GM10248 (cell line): ENCODE results near the gene PROC.

Experiments used
- CTCF ChIA-PET: fragments of 300-600 bp; sonication (Branson Sonifier 250); formaldehyde crosslinking; extraction: SDS; loops from one replicate; lab custom pipeline; 2021; ENCODE audit warnings: antibody characterized with exemption; lab: Yijun Ruan, JAX
- POLR2A ChIA-PET: fragments of 350-650 bp; sonication (Branson Sonifier 250); formaldehyde crosslinking; extraction: SDS; loops from one replicate; lab custom pipeline; 2020; ENCODE audit warnings: antibody characterized with exemption; lab: Yijun Ruan, JAX
- DNase-seq: peaks from one replicate; pipeline ENCODE4 v3.0.0; 2012; ENCODE audit errors: extremely low spot score
- TF ChIP-seq, protein P1 (sequence below): IDR thresholded peaks from 2 replicates; pipeline ENCODE4 v1.5.1; 2012; ENCODE audit warnings: mild to moderate bottlenecking, low read depth; ENCODE audit errors: extremely low read depth, missing control alignments, control extremely low read depth

The PROC gene

GRCh38 chr2:127456960-127457359, 38.7 kb downstream of the PROC start:
- TF ChIP-seq, protein P1, sequence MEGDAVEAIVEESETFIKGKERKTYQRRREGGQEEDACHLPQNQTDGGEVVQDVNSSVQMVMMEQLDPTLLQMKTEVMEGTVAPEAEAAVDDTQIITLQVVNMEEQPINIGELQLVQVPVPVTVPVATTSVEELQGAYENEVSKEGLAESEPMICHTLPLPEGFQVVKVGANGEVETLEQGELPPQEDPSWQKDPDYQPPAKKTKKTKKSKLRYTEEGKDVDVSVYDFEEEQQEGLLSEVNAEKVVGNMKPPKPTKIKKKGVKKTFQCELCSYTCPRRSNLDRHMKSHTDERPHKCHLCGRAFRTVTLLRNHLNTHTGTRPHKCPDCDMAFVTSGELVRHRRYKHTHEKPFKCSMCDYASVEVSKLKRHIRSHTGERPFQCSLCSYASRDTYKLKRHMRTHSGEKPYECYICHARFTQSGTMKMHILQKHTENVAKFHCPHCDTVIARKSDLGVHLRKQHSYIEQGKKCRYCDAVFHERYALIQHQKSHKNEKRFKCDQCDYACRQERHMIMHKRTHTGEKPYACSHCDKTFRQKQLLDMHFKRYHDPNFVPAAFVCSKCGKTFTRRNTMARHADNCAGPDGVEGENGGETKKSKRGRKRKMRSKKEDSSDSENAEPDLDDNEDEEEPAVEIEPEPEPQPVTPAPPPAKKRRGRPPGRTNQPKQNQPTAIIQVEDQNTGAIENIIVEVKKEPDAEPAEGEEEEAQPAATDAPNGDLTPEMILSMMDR, result no peak
- CTCF ChIA-PET, result interaction anchor here (1.1 kb wide), 1 partner anchor 19 kb away, joined by 4 read pairs; no protein-coding TSS in a partner anchor
- DNase-seq, result no peak
- POLR2A ChIA-PET, result no interaction called here

GRCh38 chr2:127462461-127462860, 44.2 kb downstream of the PROC start:
- POLR2A ChIA-PET, result no interaction called here
- no peak for DNase-seq
- CTCF ChIA-PET, result interaction anchor here (0.7 to 2.4 kb wide), 6 partner anchors 10 to 29 kb away, joined by 3 to 7 read pairs (median 3); no protein-coding TSS in a partner anchor
- TF ChIP-seq, protein P1, result no peak

DNA sequence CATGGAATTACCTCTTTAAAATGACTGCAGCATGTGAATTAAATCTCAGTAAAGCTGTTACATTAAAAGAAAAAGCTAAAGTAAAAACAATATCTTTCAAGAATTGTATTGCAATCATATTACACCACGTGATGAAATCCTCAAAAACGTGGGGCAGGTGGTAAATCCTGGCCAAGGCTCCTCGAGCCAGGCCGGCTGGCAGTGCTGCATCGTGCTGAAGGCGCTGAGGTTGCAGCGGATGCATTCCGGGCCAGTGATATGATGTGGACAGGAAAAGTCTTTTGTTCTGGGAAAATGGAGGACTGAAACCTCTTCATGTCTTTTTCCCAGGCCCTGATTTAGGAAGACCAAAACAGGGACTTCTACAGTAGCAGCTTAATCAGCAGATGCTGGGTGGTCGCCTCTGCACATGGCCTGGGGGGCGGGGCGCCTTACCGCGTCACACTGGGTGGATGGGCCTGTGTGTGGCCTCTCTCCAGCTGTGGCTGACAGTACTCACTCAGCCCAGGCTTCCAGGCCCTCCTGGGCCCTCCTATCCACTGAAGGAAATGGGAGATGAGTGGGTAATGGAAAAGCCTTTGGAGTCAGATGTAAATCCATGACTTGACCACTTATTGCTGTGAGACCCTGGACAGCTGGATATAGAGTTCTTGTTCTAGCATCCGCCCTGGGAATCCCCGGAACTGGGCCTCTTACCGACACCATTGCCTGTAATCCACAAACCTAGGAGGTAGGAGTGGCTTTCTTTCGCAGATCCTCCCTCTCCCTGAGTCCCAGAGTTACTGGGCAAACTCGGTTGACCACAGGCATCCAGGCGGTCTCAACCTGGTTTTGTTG, 45.1 kb downstream of the PROC start:
- no peak for DNase-seq
- ChIA-PET CTCF (interaction anchor here (0.9 to 2.4 kb wide), 5 partner anchors 9 to 30 kb away, joined by 3 to 7 read pairs (median 3); no protein-coding TSS in a partner anchor), POLR2A (no interaction called here)
- TF ChIP-seq, protein P1, result no peak

DNA sequence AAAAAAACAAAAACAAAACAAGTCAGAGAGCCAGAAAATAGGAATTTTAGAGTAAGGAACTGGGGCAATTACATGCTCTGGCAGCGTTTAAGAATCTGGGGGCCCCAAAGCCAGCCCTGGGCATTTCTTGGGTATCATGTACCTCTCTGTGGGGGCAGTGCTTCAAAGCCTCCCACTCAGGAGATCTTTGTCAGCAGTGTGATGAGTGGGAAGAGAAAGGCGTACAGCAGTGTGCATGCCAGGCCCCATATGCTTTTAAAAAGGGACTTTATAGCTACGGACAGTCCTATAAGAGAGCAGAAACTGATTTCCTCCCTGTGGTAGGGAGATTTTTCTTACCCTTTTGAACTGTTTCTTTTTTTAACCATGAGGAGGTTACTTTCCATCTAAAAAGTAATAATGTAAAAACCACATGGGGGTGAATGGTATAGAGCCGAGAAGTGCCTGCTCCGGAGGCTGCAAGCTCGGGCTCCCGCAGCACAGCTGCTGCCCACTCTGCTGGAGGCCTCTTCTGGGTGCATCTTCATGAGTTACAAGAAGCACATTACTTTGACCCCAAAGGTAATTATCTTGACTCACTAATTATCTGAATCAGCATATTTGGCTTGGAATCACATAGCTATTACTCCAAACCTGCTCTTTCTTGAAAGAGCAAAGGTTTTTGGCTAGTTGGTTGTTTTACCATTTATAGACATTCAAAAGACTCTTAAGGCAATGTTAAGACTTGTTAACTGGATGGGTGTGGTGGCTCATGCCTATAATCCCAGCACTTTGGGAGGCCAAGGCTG, 46.4 kb downstream of the PROC start:
- ChIA-PET CTCF (interaction anchor here (0.7 to 0.8 kb wide), 2 partner anchors 14 to 42 kb away, joined by 3 to 4 read pairs; no protein-coding TSS in a partner anchor), POLR2A (no interaction called here)
- no peak for DNase-seq
- TF ChIP-seq, protein P1, result no peak

GRCh38 chr2:127465258-127465657, 47.0 kb downstream of the PROC start:
- CTCF ChIA-PET, result interaction anchor here (0.7 to 0.8 kb wide), 2 partner anchors 14 to 41 kb away, joined by 3 to 4 read pairs; no protein-coding TSS in a partner anchor
- no peak for DNase-seq
- POLR2A ChIA-PET, result no interaction called here
- TF ChIP-seq, protein P1, result no peak

DNA sequence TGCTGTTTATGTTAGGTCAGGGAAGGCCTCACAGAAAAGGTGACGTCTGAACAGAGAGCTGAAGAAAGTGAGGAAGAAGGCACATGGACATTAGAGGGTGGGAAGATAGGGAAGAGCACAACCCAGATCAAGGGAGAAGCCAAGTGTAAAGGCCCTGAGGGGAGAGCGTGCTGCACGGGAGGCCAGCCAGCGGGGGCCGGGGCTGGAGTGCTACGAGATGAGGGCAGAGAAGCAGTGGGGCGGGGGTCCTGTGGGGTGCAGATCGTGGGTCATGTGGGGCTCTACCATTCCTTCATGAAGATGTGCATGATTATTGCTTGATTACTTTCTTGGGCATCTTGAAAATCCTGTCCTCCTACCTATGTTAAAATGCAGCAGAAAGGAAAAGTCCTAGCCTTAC, 50.8 kb downstream of the PROC start:
- ChIA-PET CTCF (interaction anchor here (1.8 to 4.8 kb wide), 2 partner anchors 10 to 13 kb away, joined by 6 to 37 read pairs; no protein-coding TSS in a partner anchor), POLR2A (no interaction called here)
- TF ChIP-seq, protein P1, result no peak
- DNase-seq, result no peak
